ENCODE results near the gene OR1Q1. TPM values are rescaled to one million over a fixed set of nuclear protein-coding genes. Genes with fewer than 3 reads are reported as not detected.
"Not testable (repeated sequence)": the region's sequence is repeated elsewhere in the genome, so short reads cannot be mapped to it uniquely, and the experiment has no call there.

Gene OR1Q1
- total and polyA plus RNA-seq, 9 of the 15 experiments (the other 6 are each of a cell fraction or from before 2014, with no cell fraction given) = not detected

DNA sequence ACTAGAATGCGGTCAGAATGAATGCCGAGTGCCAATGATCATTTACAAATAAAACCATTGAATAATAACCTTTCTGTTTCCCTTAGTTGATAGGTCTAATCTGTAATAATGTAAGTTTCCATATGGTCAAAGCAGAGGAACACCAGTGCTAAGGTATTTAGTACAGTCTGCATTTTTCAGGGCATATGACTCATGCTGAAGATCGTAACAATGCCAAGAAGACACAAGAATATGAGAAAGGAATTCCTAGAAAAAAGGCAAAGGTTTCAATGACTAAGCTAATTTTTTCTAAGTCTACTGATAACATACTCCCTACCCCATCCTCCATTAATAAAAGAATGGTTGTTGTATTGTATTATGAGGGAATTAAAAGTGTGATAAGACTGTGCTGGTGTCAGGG is 34.2 kb upstream of the OR1Q1 start (continued):
- TF ChIP-seq, protein P1, sequence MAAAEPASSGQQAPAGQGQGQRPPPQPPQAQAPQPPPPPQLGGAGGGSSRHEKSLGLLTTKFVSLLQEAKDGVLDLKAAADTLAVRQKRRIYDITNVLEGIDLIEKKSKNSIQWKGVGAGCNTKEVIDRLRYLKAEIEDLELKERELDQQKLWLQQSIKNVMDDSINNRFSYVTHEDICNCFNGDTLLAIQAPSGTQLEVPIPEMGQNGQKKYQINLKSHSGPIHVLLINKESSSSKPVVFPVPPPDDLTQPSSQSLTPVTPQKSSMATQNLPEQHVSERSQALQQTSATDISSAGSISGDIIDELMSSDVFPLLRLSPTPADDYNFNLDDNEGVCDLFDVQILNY (CRISPR knock-in tag; IDR thresholded peaks at IDR 0.05) = no peak
- peak; percentile 58; the same call in 1 of the 2 replicates for TF ChIP-seq EP300 (IDR thresholded peaks at IDR 0.05; ENCODE audit: low read length)
- TF ChIP-seq ZNF696 (CRISPR knock-in tag; conservative IDR thresholded peaks at IDR 0.05) = no peak
- TF ChIP-seq ZNF780A (CRISPR knock-in tag; IDR thresholded peaks at IDR 0.05) = no peak
- TF ChIP-seq ZNF143 (CRISPR knock-in tag; IDR thresholded peaks at IDR 0.05) = no peak
- 0 out of 2 replicates have a peak, but pooled peaks have one; percentile 54 for TF ChIP-seq GATAD2A (IDR thresholded peaks at IDR 0.05)
- peak; percentile 52; the same call in 1 of the 2 replicates for TF ChIP-seq NFE2L1 (tag; IDR thresholded peaks at IDR 0.05; ENCODE audit: borderline replicate concordance, low read depth)
- no peak for TF ChIP-seq ZNF431 (CRISPR knock-in tag; IDR thresholded peaks at IDR 0.05)
- no peak for TF ChIP-seq TAL1 (IDR thresholded peaks at IDR 0.05)
- TF ChIP-seq ARNT (IDR thresholded peaks at IDR 0.05) = peak in 1 of 2 experiments; percentile 24; a peak in 2 of 4 replicates
- TF ChIP-seq SREBF2 (CRISPR knock-in tag; IDR thresholded peaks at IDR 0.05) = no peak
- no peak for TF ChIP-seq TAF7 (tag; IDR thresholded peaks at IDR 0.05)
- TF ChIP-seq, protein P2, sequence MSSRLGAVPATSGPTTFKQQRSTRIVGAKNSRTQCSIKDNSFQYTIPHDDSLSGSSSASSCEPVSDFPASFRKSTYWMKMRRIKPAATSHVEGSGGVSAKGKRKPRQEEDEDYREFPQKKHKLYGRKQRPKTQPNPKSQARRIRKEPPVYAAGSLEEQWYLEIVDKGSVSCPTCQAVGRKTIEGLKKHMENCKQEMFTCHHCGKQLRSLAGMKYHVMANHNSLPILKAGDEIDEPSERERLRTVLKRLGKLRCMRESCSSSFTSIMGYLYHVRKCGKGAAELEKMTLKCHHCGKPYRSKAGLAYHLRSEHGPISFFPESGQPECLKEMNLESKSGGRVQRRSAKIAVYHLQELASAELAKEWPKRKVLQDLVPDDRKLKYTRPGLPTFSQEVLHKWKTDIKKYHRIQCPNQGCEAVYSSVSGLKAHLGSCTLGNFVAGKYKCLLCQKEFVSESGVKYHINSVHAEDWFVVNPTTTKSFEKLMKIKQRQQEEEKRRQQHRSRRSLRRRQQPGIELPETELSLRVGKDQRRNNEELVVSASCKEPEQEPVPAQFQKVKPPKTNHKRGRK (tag; IDR thresholded peaks at IDR 0.05) = no peak
- no peak for TF ChIP-seq SMC3 (conservative IDR thresholded peaks at IDR 0.05; ENCODE audit: insufficient read depth, low read depth, low read length)
- no peak for TF ChIP-seq RFX7 (CRISPR knock-in tag; IDR thresholded peaks at IDR 0.05)
- TF ChIP-seq HOXB6 (CRISPR knock-in tag; IDR thresholded peaks at IDR 0.05; ENCODE audit: borderline replicate concordance) = no peak
- no peak for TF ChIP-seq SRSF7 (optimal IDR thresholded peaks at IDR 0.05; ENCODE audit: low read depth, low read length)
- no peak for TF ChIP-seq KHSRP (IDR thresholded peaks at IDR 0.05)
- TF ChIP-seq MAFG (tag; conservative IDR thresholded peaks at IDR 0.05) = peak; percentile 87

DNA sequence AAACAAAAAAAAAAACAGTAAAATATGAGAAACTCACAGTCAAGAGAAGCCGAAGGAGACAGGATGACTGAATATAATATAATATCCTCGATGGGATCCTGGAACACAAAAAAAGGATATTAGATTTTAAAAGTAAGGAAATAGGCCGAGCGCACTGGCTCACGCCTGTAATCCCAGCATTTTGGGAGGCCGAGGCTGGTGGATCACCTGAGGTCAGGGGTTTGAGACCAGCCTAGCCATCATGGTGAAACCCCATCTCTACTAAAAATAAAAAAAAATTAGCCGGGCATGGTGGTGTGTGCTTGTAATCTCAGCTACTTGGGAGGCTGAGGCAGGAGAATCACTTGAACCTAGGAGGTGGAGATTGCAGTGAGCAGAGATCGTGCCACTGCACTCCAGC is 31.3 kb upstream of the OR1Q1 start, which contains the start of gene OR1L8:
OR1L8 (minus strand) TSS at position 101 of the 400 bp plus-strand sequence. CDS start 14,907 bp downstream, outside the sequence.
- H3K4me2 ChIP-seq (ENCODE audit: insufficient read depth, low read length); FAIRE-seq; H3K9me1 ChIP-seq (ENCODE audit: control insufficient read depth, insufficient read depth, low read length); H3K9me3 ChIP-seq (replicated peaks; ENCODE audit: control insufficient read depth, insufficient read depth, low read depth, low read length); DNase-seq (ENCODE audit: extremely low read depth in 1 of 4, low spot score in 3 of 4); H3K9ac ChIP-seq (ENCODE audit: insufficient read depth in 1 of 2, low read depth in 2 of 2, low read length in 2 of 2); POLR2A ChIA-PET; intact Hi-C loops (cut with micrococcal nuclease); H3K4me3 ChIP-seq; ATAC-seq; H3K36me3 ChIP-seq (ENCODE audit: control insufficient read depth, insufficient read depth, low read length); CTCF ChIA-PET (ENCODE audit: low intra/inter-chr PET ratio); BruUV-seq (replicated peaks); H3K27ac ChIP-seq (ENCODE audit: extremely low read depth, low read depth, low read length); in situ Hi-C loops (cut with MboI); H3K27me3 ChIP-seq (ENCODE audit: control insufficient read depth in 2 of 2, insufficient read depth in 2 of 2, low read length in 2 of 2); H3K79me2 ChIP-seq (ENCODE audit: control insufficient read depth, insufficient read depth, low read length); H4K20me1 ChIP-seq (replicated peaks; ENCODE audit: control insufficient read depth, insufficient read depth, low read length): not testable (repeated sequence)
- WGBS (ENCODE audit: insufficient coverage, low coverage, missing lambda C conversion rate) = 75% methylated on average over 8 of the region's 8 CpGs
- Histone ChIP-seq H2AFZ (ENCODE audit: low read depth, low read length) (0 out of 2 replicates have a peak within 1 kb of the TSS, but pooled peaks have one; percentile 27), H3K4me1 (replicated peaks in 1 of 2; ENCODE audit: control insufficient read depth in 2 of 2, insufficient read depth in 2 of 2, low read length in 2 of 2) (peaks cover 0 to 13% of the 10 kb centered on the region in 2 experiments; a peak in 3 of 5 replicates)
